Adrenal gland (tissue), 12 donors: ENCODE results near the gene ERBB4. TPM values are rescaled to one million over a fixed set of nuclear protein-coding genes. Genes with fewer than 3 reads are reported as not detected.

Experiments
- DNase-seq, 7 donors: peaks; one replicate each; pipeline ENCODE4 v3.0.0-alpha.2; 2019 to 2020
- H3K27ac ChIP-seq, 5 donors: fragments of 200-600 bp; sonication (generic) in 4 of 5; 1 replicate in 3 of 5; 2 replicates in 2 of 5; pipeline versions ENCODE4 v1.5.1 to v1.8.0; 2016 to 2020; ENCODE audit warnings: mild to moderate bottlenecking in 1 of 5
- H3K27me3 ChIP-seq: fragments of 200-600 bp; 2 replicates; pipeline ENCODE4 v1.8.0; 2021
- H3K36me3 ChIP-seq, 2 donors: fragments of 200-600 bp; replicated peaks in 1 of 2; 1 replicate in 1 of 2; 2 replicates in 1 of 2; pipeline versions ENCODE4 v1.5.1 to v1.8.0; 2018 to 2022
- H3K4me1 ChIP-seq, 2 donors: fragments of 200-600 bp; replicated peaks in 1 of 2; 1 replicate in 1 of 2; 2 replicates in 1 of 2; pipeline versions ENCODE4 v1.5.1 to v1.8.0; 2018 to 2021
- H3K4me3 ChIP-seq, 4 donors: fragments of 200-600 bp; sonication (generic) in 3 of 4; one replicate each; pipeline ENCODE4 v1.5.1; 2016 to 2018
- H3K9me3 ChIP-seq, 3 donors: fragments of 200-600 bp; sonication (generic) in 1 of 3; replicated peaks in 1 of 3; 1 replicate in 2 of 3; 2 replicates in 1 of 3; pipeline versions ENCODE4 v1.5.1 to v1.8.0; 2016 to 2021
- POLR2A ChIP-seq, 2 donors: fragments of 450-650 bp; IDR thresholded peaks; one replicate each; pipeline ENCODE4 v1.6.1; 2017; ENCODE audit warnings: antibody characterized with exemption in 2 of 2, mild to moderate bottlenecking in 2 of 2, moderate library complexity in 1 of 2
- WGBS, 4 donors: extraction: QIAGEN DNeasy Blood & Tissue Kit in 2 of 4; methylation state at CpG; one replicate each; pipeline versions ENCODE4 v1.1.5 to v1.1.7; 2013 to 2017; 5-methylcytosine and 5-hydroxymethylcytosine counted together
- intact Hi-C, 2 donors: fragments of 100-400 bp; cut with DNase I; formaldehyde crosslinking; loops; one replicate each; pipeline versions ENCODE4 v1.14.1 to v1.15.0; 2022 to 2023
- polyA plus RNA-seq, 3 donors: library from polyadenylated mRNA; stranded (reverse); fragments of 200-250 nt in 2 of 3; fragments of 350-450 nt in 1 of 3; fragmentation: Illumina TruSeq in 1 of 3; extraction: RNeasy Lipid Tissue Mini Kit (QIAGEN cat#74804) in 1 of 3; gene quantifications; one replicate each; pipeline ENCODE4 v1.2.3, GENCODE V29; 2013 to 2014
- total RNA-seq, 9 donors: library from RNA; depleted of rRNA in 4 of 9; stranded (reverse); fragments of >200 nt in 4 of 9; fragments of 120-200 nt in 1 of 9; fragmentation: NEBNext Ultra II Directional in 1 of 9; extraction: Animal tissue kit (Norgen Biotek cat#: 25700) in 1 of 9; gene quantifications; one replicate each; pipeline versions ENCODE4 v1.1.0 to v1.2.4, GENCODE V29; 2013 to 2023
- TF ChIP-seq, protein P1 (sequence below), 6 experiments: fragments of 450-650 bp in 4 of 6; fragments of 200-600 bp in 2 of 6; sonication (generic) in 1 of 6; IDR thresholded peaks; 1 replicate in 5 of 6; 2 replicates in 1 of 6; pipeline versions ENCODE4 v1.5.1 to v1.8.0; 2016 to 2021; ENCODE audit warnings: antibody characterized with exemption in 6 of 6, mild to moderate bottlenecking in 2 of 6, moderate library complexity in 1 of 6
- donor health status: healthy with polysubstance abuse.
- donor health status: Bipolar disorder and iron deficiency.
- donor health status: DM: yes; HTN: yes; CAD: no.
- donor health status: DM: no; HTN: no; CAD: no.
- donor health status: DM: no; HTN: no; CAD: no.
- donor health status: DM: yes; HTN: yes; CAD: no.

The ERBB4 gene
- total and polyA plus RNA-seq, 12 donors, result 0.06 to 2.9 (median 0.49) TPM

- Histone ChIP-seq H3K27me3 (no peaks in the 10 kb centered on the region), H3K9me3 (no peaks in the 10 kb centered on the region), H3K4me3 (no peak overlapping the region), H3K4me1 (no peaks in the 10 kb centered on the region), H3K27ac (no peak overlapping the region), H3K36me3 (no peaks in the 10 kb centered on the region)
- intact Hi-C loops, result no loop called here
- DNase-seq, result no peak
- no peak for TF ChIP-seq POLR2A (IDR thresholded peaks at IDR 0.05)
- TF ChIP-seq, protein P1, sequence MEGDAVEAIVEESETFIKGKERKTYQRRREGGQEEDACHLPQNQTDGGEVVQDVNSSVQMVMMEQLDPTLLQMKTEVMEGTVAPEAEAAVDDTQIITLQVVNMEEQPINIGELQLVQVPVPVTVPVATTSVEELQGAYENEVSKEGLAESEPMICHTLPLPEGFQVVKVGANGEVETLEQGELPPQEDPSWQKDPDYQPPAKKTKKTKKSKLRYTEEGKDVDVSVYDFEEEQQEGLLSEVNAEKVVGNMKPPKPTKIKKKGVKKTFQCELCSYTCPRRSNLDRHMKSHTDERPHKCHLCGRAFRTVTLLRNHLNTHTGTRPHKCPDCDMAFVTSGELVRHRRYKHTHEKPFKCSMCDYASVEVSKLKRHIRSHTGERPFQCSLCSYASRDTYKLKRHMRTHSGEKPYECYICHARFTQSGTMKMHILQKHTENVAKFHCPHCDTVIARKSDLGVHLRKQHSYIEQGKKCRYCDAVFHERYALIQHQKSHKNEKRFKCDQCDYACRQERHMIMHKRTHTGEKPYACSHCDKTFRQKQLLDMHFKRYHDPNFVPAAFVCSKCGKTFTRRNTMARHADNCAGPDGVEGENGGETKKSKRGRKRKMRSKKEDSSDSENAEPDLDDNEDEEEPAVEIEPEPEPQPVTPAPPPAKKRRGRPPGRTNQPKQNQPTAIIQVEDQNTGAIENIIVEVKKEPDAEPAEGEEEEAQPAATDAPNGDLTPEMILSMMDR (IDR thresholded peaks at IDR 0.05), result no peak
These were observed 1034.7 kb downstream of the ERBB4 start for GRCh38 chr2:211503856-211504255.

GRCh38 chr2:211503198-211503597 lies 1035.4 kb downstream of the ERBB4 start:
- H3K4me3 ChIP-seq, result no peak overlapping the region
- DNase-seq, result no peak
- no peaks in the 10 kb centered on the region for H3K4me1 ChIP-seq
- WGBS, 4 donors, result 71 to 100% (median 88%) methylated on average over 1 to 4 of the region's 4 CpGs
- H3K27me3 ChIP-seq, result no peaks in the 10 kb centered on the region
- H3K27ac ChIP-seq, result no peak overlapping the region
- no peaks in the 10 kb centered on the region for H3K36me3 ChIP-seq
- TF ChIP-seq POLR2A (IDR thresholded peaks at IDR 0.05), result no peak
- TF ChIP-seq, protein P1 (IDR thresholded peaks at IDR 0.05), result no peak
- intact Hi-C loops, result no loop called here
- no peaks in the 10 kb centered on the region for H3K9me3 ChIP-seq

GRCh38 chr2:211498551-211499205 lies 1039.9 kb downstream of the ERBB4 start:
- H3K27me3 ChIP-seq, result no peaks in the 10 kb centered on the region

GRCh38 chr2:211495339-211495738 lies 1043.3 kb downstream of the ERBB4 start:
- intact Hi-C loops, result no loop called here
- Histone ChIP-seq H3K9me3 (no peaks in the 10 kb centered on the region), H3K4me1 (no peaks in the 10 kb centered on the region), H3K27me3 (no peaks in the 10 kb centered on the region), H3K27ac (no peak overlapping the region), H3K4me3 (no peak overlapping the region), H3K36me3 (no peaks in the 10 kb centered on the region)
- TF ChIP-seq, protein P1 (IDR thresholded peaks at IDR 0.05), result no peak
- no peak for TF ChIP-seq POLR2A (IDR thresholded peaks at IDR 0.05)
- 66 to 80% (median 74%) methylated on average over 3 of the region's 3 CpGs for WGBS, 4 donors
- DNase-seq, result no peak

More at GRCh38 chr2:211498551-211499205, 1039.9 kb downstream of the ERBB4 start:
- no peak overlapping the region for H3K27ac ChIP-seq
- no peak for DNase-seq
- H3K4me1 ChIP-seq, result no peaks in the 10 kb centered on the region
- no peaks in the 10 kb centered on the region for H3K9me3 ChIP-seq
- no peaks in the 10 kb centered on the region for H3K36me3 ChIP-seq
- no peak overlapping the region for H3K4me3 ChIP-seq
- intact Hi-C loops, result no loop called here
- WGBS, 4 donors, result 33 to 39% (median 37%) methylated on average over 3 of the region's 3 CpGs
- TF ChIP-seq POLR2A (IDR thresholded peaks at IDR 0.05), result no peak
- TF ChIP-seq, protein P1 (IDR thresholded peaks at IDR 0.05), result no peak
